SH-SY5Y (cell line): ENCODE results near the gene ETV3.

Experiments
- GATA2 ChIP-seq: IDR thresholded peaks from 2 replicates; pipeline ENCODE4 v1.6.1; 2011; ENCODE audit warnings: mild to moderate bottlenecking, low read depth, low read length
- GATA3 ChIP-seq: IDR thresholded peaks from 2 replicates; pipeline ENCODE4 v1.6.1; 2011; ENCODE audit warnings: low read depth, mild to moderate bottlenecking, low read length, moderate library complexity

DNA sequence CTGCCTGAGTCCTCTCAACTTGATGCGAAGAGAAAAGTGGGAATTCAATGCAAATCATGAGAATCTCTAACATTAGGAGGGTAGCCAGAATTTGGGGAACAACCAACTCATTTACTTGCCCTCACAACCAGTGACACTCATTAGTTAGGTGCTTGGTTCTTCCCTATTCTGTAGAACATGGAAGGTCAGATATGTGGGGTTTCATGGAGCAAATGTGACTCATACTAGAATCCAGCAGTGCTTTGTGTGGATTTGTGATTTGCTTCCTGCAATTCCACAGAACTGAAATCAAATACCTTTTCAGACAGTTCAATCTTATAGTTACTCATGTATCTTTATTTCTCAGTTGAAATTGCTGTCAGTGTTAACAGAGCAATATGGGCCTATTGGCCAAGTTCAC lies 6.9 kb upstream of the ETV3 start:
- no peak for TF ChIP-seq GATA2
- no peak for TF ChIP-seq GATA3
